GM12865 (cell line): ENCODE data around the gene OGA.

Experiments
- DNase-seq: peaks from one replicate; pipeline ENCODE4 v3.0.0; 2010; ENCODE audit warnings: low read depth
- H3K4me3 ChIP-seq: 2 replicates; pipeline ENCODE4 v1.5.1; 2011; ENCODE audit warnings: mild to moderate bottlenecking, low read depth, low read length, control low read depth
- TF ChIP-seq, protein P1 (sequence below): IDR thresholded peaks from 2 replicates; pipeline ENCODE4 v1.5.1; 2011; ENCODE audit warnings: low read length, control low read depth, low read depth, inconsistent platforms; ENCODE audit not compliant: insufficient read depth; ENCODE audit errors: missing control alignments

Gene OGA

DNA sequence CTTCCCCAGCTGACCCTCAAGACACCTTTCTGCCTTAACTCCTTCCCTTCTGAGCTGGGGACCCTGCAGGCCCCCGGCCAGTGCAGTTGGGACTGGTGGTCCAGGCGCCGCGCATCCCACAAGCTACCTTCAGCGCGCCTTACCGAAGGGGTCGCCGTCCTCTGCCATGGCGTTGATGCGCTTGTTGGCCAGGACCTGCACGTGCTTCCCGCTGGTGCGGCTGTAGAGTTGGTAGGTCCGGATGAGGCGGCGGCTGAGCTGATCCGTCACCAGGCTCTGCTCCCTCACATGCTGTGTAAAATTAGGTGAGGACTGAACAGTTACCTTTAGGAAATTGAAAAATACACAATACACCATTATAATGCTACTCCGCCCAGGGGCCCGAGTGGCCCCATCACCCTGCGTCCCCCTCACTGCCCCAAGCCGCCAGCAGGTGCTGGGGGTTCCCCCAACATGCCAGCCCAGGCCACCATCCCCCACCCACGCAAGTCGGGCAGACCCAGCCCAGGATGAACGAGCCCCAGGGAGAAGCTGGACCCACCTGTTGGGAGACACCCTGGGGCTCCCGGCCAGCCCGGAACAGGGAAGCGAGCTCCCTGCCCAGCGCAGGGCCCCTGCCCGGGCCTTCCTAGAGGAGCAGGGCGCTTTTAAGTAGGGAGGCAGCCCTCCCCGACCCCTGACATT lies 43.5 kb downstream of the OGA start:
- TF ChIP-seq, protein P1, sequence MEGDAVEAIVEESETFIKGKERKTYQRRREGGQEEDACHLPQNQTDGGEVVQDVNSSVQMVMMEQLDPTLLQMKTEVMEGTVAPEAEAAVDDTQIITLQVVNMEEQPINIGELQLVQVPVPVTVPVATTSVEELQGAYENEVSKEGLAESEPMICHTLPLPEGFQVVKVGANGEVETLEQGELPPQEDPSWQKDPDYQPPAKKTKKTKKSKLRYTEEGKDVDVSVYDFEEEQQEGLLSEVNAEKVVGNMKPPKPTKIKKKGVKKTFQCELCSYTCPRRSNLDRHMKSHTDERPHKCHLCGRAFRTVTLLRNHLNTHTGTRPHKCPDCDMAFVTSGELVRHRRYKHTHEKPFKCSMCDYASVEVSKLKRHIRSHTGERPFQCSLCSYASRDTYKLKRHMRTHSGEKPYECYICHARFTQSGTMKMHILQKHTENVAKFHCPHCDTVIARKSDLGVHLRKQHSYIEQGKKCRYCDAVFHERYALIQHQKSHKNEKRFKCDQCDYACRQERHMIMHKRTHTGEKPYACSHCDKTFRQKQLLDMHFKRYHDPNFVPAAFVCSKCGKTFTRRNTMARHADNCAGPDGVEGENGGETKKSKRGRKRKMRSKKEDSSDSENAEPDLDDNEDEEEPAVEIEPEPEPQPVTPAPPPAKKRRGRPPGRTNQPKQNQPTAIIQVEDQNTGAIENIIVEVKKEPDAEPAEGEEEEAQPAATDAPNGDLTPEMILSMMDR, result no peak
- no peak for DNase-seq
- H3K4me3 ChIP-seq, result no peak overlapping the region

DNA sequence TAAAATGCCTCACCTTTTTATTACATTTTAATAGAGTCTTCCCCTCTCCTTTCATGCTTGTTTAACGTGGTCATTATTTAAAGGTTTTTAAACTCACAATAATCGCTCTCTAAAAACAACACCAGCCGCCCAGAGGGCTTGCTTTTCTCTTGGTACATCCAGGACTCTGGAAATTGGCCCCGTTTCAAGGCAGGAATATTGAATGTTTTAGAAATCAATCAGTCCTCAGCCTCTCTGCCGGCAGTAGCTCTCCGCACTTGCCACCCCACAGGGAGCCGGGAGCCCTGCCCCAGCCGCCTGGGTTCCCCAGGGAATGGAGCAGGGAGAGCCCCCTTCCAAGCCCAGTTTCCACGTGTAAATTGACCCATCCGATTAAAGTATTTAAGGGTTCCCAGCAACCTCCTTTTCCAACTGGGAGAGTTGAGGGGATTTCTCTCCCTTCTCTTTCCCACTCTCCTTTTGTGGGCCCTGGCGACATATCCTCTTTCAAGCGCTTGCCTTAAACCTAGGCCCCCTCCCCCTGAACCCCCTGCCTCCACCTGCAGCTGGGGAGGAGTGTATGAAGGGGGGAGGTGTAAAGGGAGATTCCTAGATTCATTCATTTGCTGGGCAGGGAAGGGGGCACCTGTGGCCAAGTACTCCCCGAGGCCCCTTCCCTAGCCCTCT lies 44.2 kb downstream of the OGA start:
- TF ChIP-seq, protein P1, result no peak
- DNase-seq, result no peak
- no peak overlapping the region for H3K4me3 ChIP-seq

DNA sequence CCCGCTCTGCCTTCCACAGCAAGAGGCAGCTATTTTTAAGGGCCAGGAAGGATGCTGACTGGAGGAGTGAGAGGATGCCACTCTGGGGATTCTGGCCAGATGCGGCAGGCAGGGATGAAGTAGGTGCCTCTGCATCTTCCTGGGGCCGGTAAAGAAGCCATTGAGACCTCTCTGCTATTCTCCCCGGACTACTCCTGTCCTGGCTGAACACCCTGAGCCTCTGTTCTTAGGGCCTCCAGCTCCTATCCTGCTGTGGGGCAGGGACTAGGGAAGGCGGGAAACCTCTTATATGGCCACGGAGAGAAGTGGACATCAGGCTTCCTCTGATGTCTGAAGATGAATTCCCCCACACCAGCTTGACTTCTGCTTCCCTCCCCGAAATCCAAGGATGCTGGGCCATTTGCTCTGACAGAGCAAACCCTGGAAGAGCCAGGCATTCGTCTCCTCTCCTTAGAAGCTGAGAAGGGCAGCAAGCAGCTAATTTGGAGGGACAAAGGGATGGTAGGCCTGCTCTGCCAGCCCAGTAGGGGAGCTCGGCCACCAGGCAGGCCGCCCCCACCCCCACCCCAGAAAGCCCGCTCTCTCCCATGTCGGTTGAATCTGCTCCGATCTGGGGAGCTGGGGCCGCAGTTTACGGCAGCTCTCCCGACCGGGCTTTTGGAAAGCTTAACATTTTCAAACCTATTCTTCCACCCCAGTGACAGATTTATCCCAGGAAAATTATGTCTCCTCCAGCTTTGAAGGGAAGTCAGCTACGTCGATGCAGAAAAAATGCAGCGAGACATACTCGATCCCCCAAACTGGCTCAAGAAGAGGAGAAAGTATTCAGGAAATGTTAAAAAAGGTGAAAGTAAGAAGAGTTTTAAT lies 45.1 kb downstream of the OGA start:
- H3K4me3 ChIP-seq, result no peak overlapping the region
- TF ChIP-seq, protein P1, result no peak
- DNase-seq, result no peak

DNA sequence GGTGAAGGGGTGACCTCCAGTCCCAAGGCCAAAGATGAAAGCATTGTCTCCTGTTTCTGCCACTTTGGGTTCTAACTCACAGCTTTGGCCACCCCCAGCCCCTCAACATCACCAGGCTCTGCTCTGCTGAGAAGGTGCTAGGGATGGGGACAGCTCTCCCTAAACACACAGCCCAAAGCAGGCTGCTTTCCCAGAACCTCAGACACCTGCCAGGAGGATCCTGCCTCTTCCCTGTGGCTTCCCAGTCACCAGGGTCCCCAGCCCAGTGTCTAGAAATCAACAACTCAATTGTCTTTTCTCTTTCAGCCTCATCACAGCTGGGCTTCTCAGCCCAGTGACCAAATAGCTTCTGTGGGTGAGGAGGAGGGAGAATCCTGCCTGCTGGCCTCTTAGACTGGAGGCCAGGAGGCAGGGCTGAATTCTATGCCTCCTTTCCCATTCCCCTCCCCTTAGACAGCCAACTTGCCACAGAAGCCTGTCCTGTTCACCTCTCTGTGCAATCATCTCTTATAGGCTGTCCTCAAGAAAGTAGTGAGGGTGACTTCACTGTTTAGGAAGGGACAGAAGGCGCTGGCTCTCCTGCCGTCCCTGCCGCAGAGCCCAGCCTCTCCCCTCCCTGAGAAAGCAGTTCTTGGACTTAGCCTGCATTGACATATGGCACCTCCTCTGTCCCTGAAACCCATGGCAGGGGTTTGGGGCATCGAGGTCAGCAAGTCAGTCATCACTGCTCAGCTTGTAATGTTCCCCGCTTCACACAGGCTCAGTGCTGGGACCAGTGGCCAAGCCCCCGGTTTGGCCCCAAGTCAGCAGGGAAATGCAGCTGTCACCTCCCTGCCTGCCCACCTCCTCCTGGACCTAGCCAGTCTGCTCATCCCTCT lies 46.0 kb downstream of the OGA start:
- no peak for DNase-seq
- TF ChIP-seq, protein P1, result no peak

DNA sequence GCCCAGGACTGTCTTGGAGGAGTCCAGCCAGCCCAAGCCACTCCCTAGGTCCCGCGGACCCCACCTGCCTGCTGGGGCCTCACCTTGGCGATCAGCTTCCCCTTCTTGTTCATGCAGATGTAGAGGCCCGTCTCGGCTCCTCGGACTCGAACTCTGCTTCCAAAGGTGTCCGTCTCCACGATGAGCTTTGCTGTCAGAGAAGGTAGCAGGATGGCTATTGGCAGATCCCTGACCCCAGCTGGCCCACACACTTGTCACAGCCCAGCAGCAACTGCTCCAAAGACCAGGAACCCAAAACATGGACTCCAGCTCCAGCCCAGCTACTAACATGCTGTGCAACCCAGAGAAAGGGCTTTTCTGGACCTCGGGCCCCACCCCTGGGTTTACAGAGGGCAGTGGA lies 46.9 kb downstream of the OGA start:
- TF ChIP-seq, protein P1, result no peak
- H3K4me3 ChIP-seq, result no peak overlapping the region
- no peak for DNase-seq

More for the DNA sequence above, 46.0 kb downstream of the OGA start:
- H3K4me3 ChIP-seq, result no peak overlapping the region
